WERI-Rb-1 (cell line): ENCODE results near the gene WNT5A.

ENCODE experiments used
- DNase-seq: peaks from one replicate; pipeline ENCODE4 v3.0.0-alpha.2; 2020
- H3K27ac ChIP-seq: fragments of 250-450 bp; sonication (Bioruptor Pico); 2 replicates; pipeline ENCODE4 v1.5.1; 2020; ENCODE audit warnings: mild to moderate bottlenecking, moderate library complexity
- H3K27me3 ChIP-seq: fragments of 250-450 bp; sonication (Bioruptor Pico); 2 replicates; pipeline ENCODE4 v1.5.1; 2021; ENCODE audit warnings: mild to moderate bottlenecking, low read depth, moderate library complexity; ENCODE audit not compliant: insufficient read depth, severe bottlenecking
- H3K36me3 ChIP-seq: fragments of 250-450 bp; sonication (Bioruptor Pico); 2 replicates; pipeline ENCODE4 v1.5.1; 2020; ENCODE audit warnings: mild to moderate bottlenecking, moderate library complexity
- H3K4me3 ChIP-seq: 2 replicates; pipeline ENCODE4 v1.5.1; 2011; ENCODE audit warnings: low read depth, mild to moderate bottlenecking, control low read depth, low read length
- H3K9me3 ChIP-seq: fragments of 250-450 bp; sonication (Bioruptor Pico); 2 replicates; pipeline ENCODE4 v1.5.1; 2021; ENCODE audit warnings: mild to moderate bottlenecking, moderate library complexity; ENCODE audit not compliant: severe bottlenecking
- CTCF ChIP-seq: IDR thresholded peaks from 2 replicates; pipeline ENCODE4 v1.5.1; 2011; ENCODE audit warnings: low read depth, mild to moderate bottlenecking, control low read depth, inconsistent platforms, low read length

The WNT5A gene

GRCh38 chr3:55427739-55428138 lies 59.4 kb downstream of the WNT5A start:
- DNase-seq: no peak
- no peak overlapping the region for H3K4me3 ChIP-seq
- no peaks in the 10 kb centered on the region for H3K36me3 ChIP-seq
- TF ChIP-seq CTCF: no peak
- H3K9me3 ChIP-seq: no peaks in the 10 kb centered on the region
- H3K27me3 ChIP-seq: no peaks in the 10 kb centered on the region
- H3K27ac ChIP-seq: no peak overlapping the region

GRCh38 chr3:55426486-55426885 lies 60.6 kb downstream of the WNT5A start:
- no peak for DNase-seq
- H3K4me3 ChIP-seq: no peak overlapping the region
- H3K9me3 ChIP-seq: no peaks in the 10 kb centered on the region
- H3K27me3 ChIP-seq: no peaks in the 10 kb centered on the region
- no peaks in the 10 kb centered on the region for H3K36me3 ChIP-seq
- TF ChIP-seq CTCF: no peak
- H3K27ac ChIP-seq: no peak overlapping the region

GRCh38 chr3:55423782-55424181 lies 63.3 kb downstream of the WNT5A start:
- Histone ChIP-seq H3K27ac (no peak overlapping the region), H3K27me3 (no peaks in the 10 kb centered on the region), H3K4me3 (no peak overlapping the region), H3K36me3 (no peaks in the 10 kb centered on the region), H3K9me3 (no peaks in the 10 kb centered on the region)
- DNase-seq: no peak
- no peak for TF ChIP-seq CTCF

- no peak for DNase-seq
- H3K27ac ChIP-seq: no peak overlapping the region
- H3K36me3 ChIP-seq: no peaks in the 10 kb centered on the region
- no peak for TF ChIP-seq CTCF
- H3K4me3 ChIP-seq: no peak overlapping the region
- no peaks in the 10 kb centered on the region for H3K9me3 ChIP-seq
- H3K27me3 ChIP-seq: no peaks in the 10 kb centered on the region
Measured at GRCh38 chr3:55417211-55417610, 69.9 kb downstream of the WNT5A start.

GRCh38 chr3:55416331-55416821 lies 70.7 kb downstream of the WNT5A start:
- H3K27me3 ChIP-seq: no peaks in the 10 kb centered on the region
- TF ChIP-seq CTCF: no peak
- no peak overlapping the region for H3K27ac ChIP-seq
- no peak overlapping the region for H3K4me3 ChIP-seq
- DNase-seq: no peak
- no peaks in the 10 kb centered on the region for H3K9me3 ChIP-seq
- no peaks in the 10 kb centered on the region for H3K36me3 ChIP-seq
